HCT116 (cell line): ENCODE results near the gene CELF2.

ENCODE experiments used
- ATF3 ChIP-seq: IDR thresholded peaks from 2 replicates; pipeline ENCODE4 v1.6.1; 2012
- CTCF ChIP-seq, 3 experiments: fragments of 200-600 bp in 1 of 3; sonication (generic) in 1 of 3; IDR thresholded peaks in 2 of 3; conservative IDR thresholded peaks in 1 of 3; 2 replicates each; pipeline ENCODE4 v1.5.1; 2012 to 2017; ENCODE audit warnings: low read depth in 2 of 3, low read length in 2 of 3, antibody characterized with exemption in 1 of 3, borderline replicate concordance in 1 of 3, control low read depth in 1 of 3, mild to moderate bottlenecking in 1 of 3, mixed read lengths in 1 of 3, mixed run types in 1 of 3, moderate library complexity in 1 of 3; ENCODE audit not compliant: insufficient read depth in 1 of 3
- EZH2phosphoT487 ChIP-seq: fragments of 200-600 bp; IDR thresholded peaks from 2 replicates; pipeline ENCODE4 v1.6.1; 2018; ENCODE audit warnings: antibody characterized with exemption, borderline replicate concordance
- POLR2AphosphoS5 ChIP-seq: IDR thresholded peaks from 2 replicates; pipeline ENCODE4 v1.6.1; 2011; ENCODE audit warnings: mild to moderate bottlenecking, low read depth, low read length, moderate library complexity
- SRF ChIP-seq: IDR thresholded peaks from 2 replicates; pipeline ENCODE4 v1.6.1; 2012; ENCODE audit warnings: low read depth
- ZBTB33 ChIP-seq: IDR thresholded peaks from 2 replicates; pipeline ENCODE4 v1.6.1; 2011; ENCODE audit warnings: mild to moderate bottlenecking, low read length, moderate library complexity; ENCODE audit not compliant: insufficient replicate concordance; ENCODE audit errors: extremely low read depth
- ZNF274 ChIP-seq: fragments of 200-500 bp; sonication (Bioruptor generic); IDR thresholded peaks from 2 replicates; pipeline ENCODE4 v1.6.1; 2014; ENCODE audit warnings: mild to moderate bottlenecking, low read depth, low read length, inconsistent platforms

- no peak for TF ChIP-seq CTCF (IDR thresholded peaks at IDR 0.05 in 2 of 3, conservative IDR thresholded peaks at IDR 0.05 in 1 of 3; ENCODE audit: borderline replicate concordance in 1 of 3, insufficient read depth in 1 of 3, low read depth in 2 of 3, low read length in 2 of 3)
- TF ChIP-seq POLR2AphosphoS5: no peak
- no peak for TF ChIP-seq SRF
- TF ChIP-seq ATF3: no peak
- TF ChIP-seq ZNF274: no peak
- no peak for TF ChIP-seq ZBTB33
- no peak for TF ChIP-seq EZH2phosphoT487
These were observed 303.3 kb downstream of the CELF2 start for GRCh38 chr10:11320809-11321520.
